Fibroblast of the conjunctiva (primary cell): ENCODE results near the gene ADM.

Experiments
- DNase-seq: peaks from one replicate; pipeline ENCODE4 v3.0.0-alpha.2; 2010; ENCODE audit warnings: low read depth

The ADM gene

DNA sequence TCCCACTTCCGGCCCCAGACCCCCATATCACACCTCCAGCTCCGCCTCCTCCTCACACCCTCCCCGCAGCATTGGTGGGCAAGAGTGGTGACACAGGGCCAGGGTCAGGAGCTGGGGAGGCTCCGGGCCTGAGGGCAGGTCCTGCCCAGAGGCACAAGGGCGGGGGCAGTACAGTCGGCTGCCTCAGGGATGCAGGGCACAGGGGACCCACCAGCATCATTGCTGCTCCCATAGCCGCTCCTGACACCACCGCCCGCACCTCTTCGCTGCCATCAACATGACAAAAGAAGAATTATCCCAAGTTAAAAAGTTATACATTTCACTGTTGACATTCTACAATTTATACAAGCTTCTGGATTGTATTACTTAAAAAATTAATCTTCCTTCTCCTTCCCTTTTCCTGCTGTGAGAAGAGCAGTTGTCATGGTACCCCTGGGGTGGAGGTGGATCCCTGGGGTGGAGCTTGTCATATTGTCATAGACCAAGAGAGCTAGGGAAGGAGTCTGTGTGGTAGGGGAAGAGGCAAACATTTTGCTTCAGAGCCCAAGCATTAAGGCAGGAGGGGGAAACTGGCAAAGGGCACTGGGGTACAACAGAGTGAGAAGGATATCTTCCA is 15.0 kb upstream of the ADM start:
- no peak for DNase-seq

DNA sequence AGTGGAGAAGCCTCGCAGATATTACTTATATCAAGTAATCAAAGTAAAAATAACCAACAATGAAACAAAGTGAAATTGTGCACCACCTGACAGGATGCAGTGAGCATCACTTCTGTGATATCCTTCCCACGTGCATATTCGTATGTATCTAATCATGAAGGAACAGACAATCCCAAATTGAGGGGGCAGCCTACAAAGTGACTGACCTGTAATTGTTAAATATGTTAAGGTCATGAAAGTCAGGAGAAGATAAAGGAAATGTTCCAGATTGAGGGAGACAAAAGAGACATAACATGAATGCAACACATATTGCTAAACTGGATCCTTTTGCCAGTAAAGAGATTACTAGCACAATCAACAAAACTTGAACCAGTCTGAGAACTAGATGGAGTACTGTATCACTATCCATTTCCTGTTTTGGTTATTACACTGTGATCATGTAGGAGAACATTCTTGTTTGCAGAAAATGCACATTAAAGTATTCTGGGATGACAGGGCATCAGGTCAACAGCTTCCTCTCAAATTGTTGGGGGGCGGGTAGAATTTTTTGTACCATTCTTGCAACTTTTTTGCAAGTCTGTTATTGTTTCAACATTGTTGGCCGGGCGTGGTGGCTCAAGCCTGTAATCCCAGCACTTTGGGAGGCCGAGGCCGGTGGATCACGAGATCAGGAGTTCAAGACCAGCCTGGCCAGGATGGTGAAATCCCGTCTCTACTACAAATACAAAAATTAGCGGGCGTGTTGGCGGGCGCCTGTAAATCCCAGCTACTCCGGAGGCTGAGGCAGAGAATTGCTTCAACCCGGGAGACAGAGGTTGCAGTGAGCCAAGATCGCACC is 12.9 kb upstream of the ADM start:
- no peak for DNase-seq

GRCh38 chr11:10293423-10294289 is 11.2 kb upstream of the ADM start, which contains the start of gene SBF2:
SBF2 (minus strand) TSS chr11:10294219; CDS start chr11:10294069, 150 bp downstream.
- DNase-seq = peak; percentile 81

DNA sequence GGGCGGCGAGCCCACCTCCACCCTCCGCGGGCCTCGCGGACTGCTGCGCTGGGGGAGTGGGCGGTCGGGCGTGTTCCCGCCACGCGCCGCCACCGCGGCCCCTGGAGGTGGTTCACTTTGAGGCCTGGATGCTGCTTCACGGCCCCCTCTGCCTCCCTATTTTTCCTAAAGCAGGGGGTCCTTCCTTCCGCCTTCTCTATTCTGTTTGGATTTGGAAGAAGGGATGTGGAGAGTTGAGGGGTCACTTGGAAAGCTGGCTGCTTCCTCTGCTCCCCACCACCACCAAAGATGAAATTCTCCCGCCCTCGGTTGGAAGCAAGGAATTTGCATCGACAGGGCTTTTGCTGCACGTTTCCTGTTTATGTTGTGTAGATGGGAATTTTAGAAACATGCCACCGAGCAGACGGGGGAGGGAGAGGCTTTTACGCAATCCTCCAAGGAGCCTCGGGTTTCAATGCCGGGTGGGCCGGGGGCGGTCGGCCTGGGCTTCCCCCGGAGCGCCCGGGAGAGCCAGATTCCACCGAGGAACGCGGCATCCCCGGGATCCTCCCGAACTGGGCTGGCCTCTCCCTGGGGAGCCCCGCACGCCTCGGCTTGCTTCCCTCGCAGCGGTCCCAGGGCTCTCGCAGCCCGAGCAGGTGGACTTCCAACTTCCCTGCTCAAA is 10.5 kb upstream of the ADM start:
- DNase-seq = peak; percentile 67

- no peak for DNase-seq
These were observed 9.6 kb upstream of the ADM start for GRCh38 chr11:10295064-10295901.

DNA sequence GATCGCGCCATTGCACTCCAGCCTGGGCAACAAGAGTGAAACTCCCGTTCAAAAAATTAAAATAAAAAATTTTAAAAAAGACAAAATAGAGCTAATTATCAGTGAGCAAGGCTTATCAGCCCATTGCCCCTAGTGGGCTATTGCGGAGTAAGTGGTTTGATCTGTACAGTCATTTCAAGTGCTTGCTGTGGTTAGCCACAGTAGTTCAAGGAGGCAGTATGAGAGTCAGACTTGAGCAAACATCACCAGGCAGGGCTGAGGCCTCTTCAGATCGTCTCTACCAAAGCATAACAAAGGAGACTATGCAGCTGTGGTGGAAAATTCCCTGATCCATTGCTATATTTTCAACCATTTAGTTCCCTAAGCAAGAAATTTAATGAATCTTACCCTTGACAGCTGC is 6.5 kb upstream of the ADM start:
- DNase-seq = no peak

GRCh38 chr11:10301656-10302358 is 3.1 kb upstream of the ADM start:
- no peak for DNase-seq

DNA sequence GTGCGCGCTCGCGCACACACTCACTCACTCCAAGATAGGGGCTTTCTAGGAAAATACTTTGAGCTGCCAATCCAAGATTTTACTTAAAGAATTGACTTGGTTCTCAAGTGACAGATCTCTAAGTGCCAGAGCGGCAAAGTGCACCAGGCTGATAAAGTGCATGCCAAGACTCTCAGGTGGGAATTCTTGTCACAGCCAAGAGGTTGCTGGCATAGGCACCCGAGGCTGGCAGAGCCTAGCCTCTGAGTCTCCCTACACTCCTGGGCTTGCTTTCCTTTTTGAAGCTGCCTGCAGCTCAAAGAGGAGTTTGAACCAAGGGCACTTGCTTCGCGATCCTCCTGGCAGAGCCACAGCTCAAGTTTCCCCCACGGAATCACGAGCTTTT is 2.5 kb upstream of the ADM start:
- no peak for DNase-seq

DNA sequence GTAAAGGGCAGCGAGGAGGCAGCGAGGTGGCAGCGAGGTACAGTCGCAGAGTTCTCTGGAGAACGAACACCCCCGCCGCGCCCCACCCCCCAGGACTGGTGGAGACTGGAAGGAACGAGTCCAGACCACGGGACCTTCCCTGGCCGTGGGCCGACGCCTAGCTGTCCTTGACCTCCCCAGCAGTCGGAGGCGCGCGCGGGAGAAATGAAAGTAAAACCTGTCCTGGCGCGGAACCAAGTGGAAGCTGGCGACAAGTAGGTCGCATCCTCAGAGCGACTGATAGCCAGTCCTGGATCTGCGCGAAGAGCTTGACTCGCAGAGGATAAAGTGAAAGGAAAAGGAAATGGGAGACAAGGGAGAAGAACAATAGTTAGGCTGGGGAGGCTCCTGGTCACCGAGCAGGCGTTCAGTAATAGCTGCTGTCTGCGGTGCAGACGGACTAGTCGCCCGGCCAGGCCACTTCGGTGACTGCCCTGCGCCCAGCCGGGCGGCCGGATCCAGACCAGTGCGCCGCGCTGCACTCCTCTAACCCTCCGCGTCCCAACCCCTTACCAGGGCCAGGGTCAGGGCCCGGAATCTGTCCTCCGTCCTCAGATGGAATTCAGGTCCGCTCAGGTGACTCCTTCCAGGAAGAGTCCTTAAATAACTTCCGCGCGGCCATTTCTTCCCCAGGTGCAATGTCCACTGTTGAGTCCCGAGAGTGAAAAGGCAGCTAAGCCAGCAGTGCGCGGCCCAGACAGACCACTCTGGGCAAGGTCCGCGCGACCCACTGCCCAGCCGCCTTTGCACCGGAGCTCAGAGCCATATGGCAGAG is 1.9 kb upstream of the ADM start:
- no peak for DNase-seq

GRCh38 chr11:10303558-10304363 is 1.1 kb upstream of the ADM start:
- DNase-seq = no peak

DNA sequence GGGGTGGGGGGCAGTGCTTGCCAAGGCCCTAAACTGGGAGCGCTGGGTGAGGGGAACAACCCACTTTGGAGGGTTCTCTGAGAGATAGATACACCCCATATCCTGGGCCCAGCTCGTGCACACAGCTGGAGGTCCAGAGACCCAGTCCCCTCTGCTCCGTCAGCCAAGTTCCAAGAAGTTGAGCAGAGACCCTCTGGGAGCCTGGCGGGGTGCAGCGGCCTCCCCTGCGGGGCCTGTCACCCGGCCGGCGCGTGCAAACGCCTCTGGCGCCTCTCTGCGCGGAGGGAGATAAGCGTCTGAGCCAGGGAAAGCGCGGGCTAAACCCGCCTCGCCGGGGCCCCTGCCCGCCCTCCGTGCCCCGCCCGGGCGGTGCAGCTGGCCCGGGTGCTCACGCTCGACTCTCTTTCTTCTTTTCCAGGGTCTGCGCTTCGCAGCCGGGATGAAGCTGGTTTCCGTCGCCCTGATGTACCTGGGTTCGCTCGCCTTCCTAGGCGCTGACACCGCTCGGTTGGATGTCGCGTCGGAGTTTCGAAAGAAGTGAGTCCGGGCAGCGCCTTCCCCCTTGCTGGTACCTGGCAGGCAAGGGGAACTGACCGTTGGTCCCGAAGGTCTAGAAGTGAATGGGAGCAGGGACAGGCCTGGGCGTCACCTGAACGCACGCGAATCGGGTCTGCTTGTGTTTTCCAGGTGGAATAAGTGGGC is 540 bp downstream of the ADM start:
- no peak for DNase-seq

DNA sequence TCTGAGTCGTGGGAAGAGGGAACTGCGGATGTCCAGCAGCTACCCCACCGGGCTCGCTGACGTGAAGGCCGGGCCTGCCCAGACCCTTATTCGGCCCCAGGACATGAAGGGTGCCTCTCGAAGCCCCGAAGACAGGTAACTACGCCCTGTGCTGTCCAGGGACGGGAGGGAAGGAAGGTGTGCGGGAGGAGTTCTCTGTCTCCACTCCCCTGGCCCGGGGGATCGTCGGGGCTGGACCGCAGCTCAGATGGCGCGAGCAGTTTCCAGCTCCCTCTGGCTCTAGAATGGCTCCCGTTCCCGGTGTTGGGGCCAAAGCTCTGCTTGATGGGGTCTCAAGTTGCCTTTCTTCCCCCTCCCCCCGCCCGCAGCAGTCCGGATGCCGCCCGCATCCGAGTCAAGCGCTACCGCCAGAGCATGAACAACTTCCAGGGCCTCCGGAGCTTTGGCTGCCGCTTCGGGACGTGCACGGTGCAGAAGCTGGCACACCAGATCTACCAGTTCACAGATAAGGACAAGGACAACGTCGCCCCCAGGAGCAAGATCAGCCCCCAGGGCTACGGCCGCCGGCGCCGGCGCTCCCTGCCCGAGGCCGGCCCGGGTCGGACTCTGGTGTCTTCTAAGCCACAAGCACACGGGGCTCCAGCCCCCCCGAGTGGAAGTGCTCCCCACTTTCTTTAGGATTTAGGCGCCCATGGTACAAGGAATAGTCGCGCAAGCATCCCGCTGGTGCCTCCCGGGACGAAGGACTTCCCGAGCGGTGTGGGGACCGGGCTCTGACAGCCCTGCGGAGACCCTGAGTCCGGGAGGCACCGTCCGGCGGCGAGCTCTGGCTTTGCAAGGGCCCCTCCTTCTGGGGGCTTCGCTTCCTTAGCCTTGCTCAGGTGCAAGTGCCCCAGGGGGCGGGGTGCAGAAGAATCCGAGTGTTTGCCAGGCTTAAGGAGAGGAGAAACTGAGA is 1.4 kb downstream of the ADM start:
- DNase-seq = no peak

DNA sequence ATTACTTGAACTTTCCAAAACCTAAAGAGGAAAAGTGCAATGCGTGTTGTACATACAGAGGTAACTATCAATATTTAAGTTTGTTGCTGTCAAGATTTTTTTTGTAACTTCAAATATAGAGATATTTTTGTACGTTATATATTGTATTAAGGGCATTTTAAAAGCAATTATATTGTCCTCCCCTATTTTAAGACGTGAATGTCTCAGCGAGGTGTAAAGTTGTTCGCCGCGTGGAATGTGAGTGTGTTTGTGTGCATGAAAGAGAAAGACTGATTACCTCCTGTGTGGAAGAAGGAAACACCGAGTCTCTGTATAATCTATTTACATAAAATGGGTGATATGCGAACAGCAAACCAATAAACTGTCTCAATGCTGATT is 2.1 kb downstream of the ADM start:
- DNase-seq = no peak

DNA sequence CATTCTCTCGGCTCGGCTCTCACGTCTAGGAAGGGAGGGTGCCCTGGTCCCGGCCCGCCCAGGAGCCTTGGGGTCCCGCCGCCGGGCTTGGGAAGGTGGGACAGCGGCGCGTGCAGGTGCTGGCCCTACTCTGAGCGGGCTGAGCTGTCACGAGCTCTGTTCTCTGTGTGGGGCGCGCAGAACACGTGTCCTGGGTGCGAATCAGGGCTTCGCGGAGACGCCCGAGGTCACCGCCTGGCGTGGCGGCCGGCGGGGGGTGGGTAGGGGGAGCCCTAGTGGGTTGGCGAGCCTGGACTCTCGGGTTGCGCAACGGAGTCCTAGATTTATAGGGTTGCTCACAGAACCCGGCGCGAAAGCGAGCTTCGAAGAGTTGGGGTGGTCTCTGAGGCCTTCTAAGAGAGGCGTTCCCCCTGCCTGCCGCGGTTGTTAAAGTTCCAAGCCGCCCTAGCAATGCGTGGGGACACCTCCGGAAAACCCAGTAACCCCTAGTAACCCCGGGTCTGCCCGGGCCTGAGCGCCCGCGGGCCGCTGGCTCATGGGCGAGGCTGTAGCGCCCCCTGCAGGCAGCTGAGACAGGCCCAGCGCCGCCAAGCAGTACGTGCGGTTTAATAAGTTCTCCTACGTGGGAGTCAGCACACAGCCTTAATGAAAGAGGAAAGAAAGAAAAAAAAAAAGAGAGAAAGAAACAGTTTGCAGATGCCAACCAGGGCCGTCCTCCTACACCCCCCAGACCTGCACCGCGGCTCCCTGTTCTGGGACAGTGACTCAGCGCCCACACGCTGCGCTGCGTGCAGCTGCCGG is 2.7 kb downstream of the ADM start:
- peak; percentile 86 for DNase-seq

DNA sequence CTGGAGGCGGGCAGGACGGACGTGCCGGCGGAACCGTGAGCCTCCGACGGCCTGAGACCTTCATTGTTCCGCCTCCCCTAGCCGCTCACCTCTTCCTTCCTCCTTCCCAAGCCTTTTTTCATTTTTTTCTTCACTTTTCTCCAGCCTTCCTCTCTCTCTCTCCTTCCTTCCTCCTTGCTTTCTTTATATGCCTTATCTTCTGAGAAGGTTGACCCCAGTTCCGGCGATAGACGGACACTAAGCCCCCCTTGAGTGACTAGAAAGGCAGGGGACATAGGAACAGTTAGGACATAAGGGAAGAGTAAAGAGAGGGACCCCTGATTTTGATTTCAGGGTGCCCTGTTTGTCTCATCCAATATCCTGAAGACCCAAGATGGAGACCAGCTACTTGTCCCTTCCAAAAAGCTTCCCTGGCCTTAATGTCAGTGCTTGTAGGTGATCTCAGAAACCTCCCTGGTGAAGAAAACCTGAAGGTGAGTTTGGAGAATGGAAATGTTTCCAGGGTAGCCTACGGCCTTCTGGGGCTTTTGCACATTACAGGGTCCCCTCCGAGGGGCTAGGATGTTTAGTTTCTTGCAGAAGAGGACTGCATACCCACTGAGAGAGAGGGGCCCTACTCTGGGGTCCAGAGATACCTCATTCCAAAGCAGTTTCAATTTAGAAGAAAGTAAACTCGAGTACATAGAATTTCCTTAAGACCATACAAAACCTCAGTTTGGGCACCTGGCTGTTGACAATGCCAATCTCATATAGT is 3.5 kb downstream of the ADM start:
- DNase-seq = no peak
